Right hindlimb (tissue), 1 donor: ENCODE data around the gene SPTBN1.

Experiments used
- DNase-seq: peaks from one replicate; pipeline ENCODE4 v3.0.0-alpha.2; 2018

Gene SPTBN1

GRCh38 chr2:54455563-54456361 lies at the start of gene SPTBN1:
Gene SPTBN1 (plus strand): TSS chr2:54456327. CDS start chr2:54526419, 70,092 bp downstream.
- peak; percentile 97 for DNase-seq

DNA sequence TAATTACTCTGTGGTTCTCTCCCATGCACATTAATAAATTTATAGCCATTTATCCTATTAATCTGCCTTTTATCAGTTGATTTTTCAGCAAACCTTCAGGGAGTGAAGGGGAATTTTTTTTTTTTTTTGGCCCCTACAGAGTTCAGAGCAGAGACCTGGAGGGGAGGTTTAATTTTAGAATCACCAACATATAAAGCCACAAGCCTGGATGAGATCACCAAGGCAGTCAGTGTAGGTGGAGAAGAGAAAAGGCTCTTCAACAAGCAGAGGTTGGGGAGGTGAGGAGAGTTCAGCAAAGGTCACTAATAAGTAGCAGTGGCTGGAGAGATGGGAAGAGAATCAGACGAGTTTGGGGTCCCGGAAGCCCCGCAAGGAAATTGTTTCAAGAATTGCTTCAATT lies 48.4 kb upstream of the SPTBN1 start:
- no peak for DNase-seq

DNA sequence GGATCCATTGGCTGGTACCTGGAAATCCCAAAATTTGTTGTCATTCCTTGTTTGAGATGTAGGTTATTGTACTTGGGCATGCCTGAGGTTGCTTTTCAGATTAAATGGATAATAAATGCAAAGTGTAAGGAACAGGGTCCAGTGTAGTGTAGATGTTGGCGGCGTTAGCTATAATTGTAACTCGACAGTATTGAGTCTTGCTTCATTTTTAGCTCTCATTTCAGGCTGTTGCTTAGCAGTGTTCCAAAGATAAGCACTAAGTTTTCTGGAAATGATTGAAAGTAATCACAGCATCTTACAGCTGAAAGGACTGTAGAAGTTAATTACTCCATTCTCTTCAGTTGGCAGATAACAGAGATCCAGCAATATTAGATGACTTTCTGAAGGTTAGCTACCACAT lies 47.8 kb upstream of the SPTBN1 start:
- DNase-seq: no peak

- DNase-seq: peak; percentile 75
Measured at GRCh38 chr2:54409752-54410151, 46.4 kb upstream of the SPTBN1 start.

DNA sequence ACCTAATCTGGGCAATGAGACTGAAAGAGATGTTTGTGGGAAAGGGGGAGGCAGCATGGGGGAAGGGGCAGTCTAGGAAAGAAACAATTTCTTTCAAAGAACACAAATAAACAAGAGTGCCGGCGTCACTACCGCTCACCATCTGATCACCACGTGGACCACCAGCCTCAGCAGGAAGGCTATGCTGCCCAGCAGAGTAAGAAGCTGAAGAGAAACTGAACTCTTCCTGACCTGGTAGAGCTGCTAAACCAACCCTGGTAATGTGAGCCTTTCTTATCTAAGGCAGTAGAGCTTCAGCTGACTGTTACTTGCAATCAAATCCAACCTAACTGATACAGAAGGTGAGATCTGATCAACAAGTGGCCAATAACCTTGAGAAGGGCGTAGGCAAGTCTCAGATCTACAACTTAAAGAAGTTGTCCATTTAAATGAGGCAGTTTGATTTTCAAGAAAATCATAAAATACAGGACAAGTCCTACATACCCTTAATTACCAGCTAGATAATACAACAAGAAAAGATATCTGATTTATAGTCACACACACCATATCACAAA lies 44.2 kb upstream of the SPTBN1 start:
- no peak for DNase-seq

DNA sequence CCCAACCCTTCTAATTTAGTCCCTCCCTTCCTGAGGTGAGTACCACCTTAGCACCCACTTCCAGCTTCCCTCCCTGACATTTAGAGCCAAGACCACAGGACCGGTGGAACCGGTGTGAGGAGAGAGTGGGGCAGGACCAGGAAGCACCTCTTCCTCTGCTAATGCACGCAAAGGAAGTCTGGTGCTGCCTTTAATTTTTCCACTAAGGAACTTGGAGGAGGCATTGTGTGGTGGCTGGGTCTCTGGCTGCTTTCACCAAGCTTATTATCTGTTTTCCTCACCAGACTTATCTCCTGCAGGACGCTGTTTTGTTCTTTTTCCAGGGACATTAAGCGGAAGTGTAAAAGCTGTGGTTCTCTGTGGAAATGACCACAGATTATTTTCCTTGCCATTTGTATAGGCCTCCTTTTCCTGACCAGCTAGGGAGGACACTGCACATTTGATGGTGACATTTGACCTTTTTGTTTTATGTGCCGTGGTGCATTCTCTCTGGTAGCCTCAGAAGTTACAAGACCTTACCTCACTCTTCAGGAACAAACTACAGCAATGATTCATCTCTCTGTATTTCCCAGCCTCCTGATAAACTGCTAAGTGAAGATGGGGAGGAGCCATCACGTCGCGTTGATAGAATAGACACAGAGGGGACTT lies 39.8 kb upstream of the SPTBN1 start:
- DNase-seq: no peak

- DNase-seq: no peak
Measured at GRCh38 chr2:54416938-54417337, 39.2 kb upstream of the SPTBN1 start.

DNA sequence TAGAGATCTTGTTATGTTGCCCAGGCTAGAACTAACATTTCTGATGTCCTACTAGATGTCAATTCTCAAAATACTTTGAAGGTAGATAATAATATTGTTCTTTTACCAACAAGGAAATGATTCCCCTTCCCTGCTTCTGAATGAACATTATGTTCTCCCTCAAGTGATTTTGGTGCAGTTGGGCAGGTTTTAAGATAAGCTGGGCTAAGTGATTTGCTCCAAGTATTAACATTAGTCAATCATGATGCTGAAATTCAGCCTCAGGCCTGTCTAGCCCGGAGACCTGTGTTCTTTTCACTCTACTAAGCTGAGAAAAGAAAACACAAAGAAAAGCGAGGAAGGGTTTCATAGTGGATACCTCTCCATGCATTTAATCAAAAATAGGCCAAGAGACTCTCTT lies 38.5 kb upstream of the SPTBN1 start:
- DNase-seq: no peak

DNA sequence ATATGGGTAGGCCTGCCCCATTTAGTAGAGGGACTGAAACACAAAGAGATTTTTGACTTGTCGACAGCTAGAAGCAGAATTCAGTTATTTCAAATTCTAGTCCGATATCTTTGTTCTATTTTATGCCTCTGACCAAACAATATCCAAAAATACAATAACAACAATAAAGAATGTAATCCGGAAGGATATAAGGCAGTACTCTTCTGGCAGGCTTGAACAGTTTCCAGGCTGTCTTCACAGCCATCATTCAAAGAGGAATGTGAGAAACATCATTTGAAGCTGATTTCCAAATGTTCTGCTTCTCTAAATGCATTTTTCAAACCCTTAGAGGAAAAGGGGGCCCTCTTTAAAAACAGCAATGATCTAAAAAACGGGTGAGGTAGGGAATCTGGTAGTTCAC lies 36.7 kb upstream of the SPTBN1 start:
- DNase-seq: peak; percentile 42

DNA sequence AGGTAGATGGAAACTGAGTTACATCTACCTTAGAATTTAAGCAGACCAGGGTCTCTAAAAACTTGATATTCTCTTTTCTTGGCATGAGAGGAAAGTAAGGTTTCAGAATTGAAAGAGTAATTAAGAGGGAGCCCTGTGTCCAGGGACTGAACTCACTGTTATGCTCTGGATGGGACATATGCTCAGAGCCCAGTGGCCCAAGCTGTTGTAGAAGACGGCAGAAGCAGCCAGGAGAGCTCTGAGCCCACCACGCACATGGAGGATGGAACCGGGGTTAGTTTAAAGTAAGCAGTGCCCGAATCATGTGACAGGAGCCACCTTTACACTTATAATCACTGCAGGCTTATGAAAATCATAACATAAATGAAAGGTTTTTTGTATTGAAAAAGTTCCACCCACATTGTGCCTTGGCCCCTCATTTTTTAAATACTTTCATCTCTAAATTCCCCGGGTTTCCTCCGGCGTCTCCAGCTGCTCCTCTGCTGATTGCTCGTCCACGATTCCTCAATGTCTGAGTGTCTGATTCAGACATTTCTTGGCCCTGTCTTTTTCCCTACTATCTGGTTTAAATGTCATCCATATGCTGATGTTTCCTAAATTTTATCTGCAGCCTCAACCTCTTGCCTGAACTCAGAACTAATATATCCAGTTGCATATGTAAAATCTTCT lies 36.1 kb upstream of the SPTBN1 start:
- DNase-seq: peak; percentile 32

GRCh38 chr2:54420524-54421172 lies 35.5 kb upstream of the SPTBN1 start:
- no peak for DNase-seq

DNA sequence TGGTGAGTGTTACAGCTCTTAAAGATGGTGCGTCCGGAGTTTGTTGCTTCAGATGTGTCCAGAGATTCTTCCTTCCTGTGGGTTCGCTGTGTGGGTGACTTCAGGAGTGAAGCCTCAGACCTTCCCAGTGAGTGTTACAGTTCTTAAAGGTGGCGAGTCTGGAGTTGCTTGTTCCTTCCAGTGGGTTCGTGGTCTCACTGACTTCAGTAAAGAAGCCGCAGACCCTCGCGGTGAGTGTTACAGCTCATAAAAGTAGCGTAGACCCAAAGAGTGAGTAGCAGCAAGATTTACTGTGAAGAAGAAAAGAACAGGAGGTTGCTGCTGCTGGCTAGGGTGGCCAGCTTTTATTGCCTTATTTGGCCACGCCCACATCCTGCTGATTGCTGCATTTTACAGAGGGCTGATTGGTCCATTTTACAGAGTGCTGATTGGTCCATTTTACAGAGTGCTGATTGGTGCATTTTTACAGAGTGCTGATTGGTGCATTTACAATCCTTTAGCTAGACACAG lies 34.0 kb upstream of the SPTBN1 start:
- DNase-seq: no peak

- DNase-seq: no peak
Measured at GRCh38 chr2:54423213-54423612, 32.9 kb upstream of the SPTBN1 start.

GRCh38 chr2:54424555-54425163 lies 31.5 kb upstream of the SPTBN1 start:
- DNase-seq: no peak

DNA sequence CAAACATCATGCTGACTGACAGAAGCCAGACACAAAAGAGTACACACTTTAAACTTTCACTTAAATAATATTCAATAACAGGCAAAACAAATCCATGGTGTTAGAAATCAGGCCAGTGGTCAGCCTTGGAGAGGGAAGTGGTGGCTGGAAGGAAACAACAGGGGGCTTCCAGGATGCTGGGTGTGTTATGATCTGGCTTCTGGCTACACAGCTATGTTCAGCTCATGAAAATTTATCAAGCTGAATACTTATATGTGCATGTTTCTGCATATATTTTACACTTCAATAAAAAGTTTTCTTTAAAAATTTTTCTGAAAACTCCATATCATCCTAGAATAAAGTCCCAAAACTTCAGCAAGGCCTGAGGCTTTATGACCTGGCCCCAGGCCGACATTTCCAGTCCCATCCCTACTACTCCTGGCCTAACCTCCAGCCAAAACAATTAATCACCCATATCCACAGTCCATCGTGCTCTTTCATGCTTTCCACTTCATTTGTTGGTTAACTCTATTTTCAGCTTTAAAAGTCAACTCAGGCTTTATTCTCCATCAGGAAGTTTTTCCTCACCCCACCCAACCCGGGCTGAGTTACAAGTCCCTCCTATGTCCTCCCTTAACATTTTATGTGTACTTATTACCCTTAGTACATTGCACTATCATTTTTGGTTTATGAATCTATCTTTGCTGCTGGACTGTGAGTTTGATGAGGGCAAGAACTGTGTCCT lies 27.9 kb upstream of the SPTBN1 start:
- peak; percentile 82 for DNase-seq

- DNase-seq: peak; percentile 41
Measured at GRCh38 chr2:54429054-54429453, 27.1 kb upstream of the SPTBN1 start.

GRCh38 chr2:54429811-54430551 lies 26.1 kb upstream of the SPTBN1 start:
- DNase-seq: peak; percentile 42

- DNase-seq: peak; percentile 33
Measured at GRCh38 chr2:54430649-54431048, 25.5 kb upstream of the SPTBN1 start.

DNA sequence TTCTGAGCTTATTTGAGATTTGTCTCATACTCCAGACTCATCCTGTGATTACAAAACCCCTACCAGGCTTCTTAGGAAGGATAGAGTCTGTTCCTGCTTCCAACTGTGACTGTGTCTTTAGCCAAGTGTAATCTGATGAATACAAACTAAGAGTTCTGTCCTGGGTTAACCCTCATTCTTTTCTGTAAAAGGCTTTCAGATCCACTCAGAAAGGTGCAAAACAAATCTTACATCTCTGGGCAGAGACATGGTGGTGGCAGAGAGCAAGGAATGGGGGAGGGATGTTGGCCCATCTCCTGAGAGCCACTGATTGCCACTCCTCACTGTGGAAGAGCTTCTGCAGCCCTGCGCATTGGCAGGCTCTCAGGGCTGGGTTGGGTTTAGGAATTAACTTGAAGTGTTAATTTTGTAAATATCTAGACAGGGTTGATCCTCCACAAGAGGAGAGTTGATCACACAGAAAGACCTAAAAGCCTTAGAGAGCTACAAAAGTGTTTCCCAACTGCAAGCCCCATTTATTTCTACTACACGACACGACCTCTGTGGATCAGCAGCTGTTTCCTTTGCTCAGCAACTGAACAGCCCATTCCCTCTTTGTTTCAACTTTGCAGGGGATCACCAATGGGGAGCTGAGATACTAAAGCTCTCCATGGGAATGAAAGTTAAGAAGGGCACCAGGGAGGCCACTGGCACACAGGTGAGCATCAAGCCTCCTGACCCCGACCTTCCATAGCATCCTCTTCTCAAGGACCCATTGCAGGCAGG lies 23.7 kb upstream of the SPTBN1 start:
- DNase-seq: no peak

GRCh38 chr2:54434229-54434628 lies 21.9 kb upstream of the SPTBN1 start:
- DNase-seq: no peak
